HepG2 (cell line): ENCODE data around the gene RNU5B-1. TPM values are rescaled to one million over a fixed set of nuclear protein-coding genes. Genes with fewer than 3 reads are reported as not detected.

ENCODE experiments used
- ATAC-seq: fragments of 200-7000 bp; cut with Tn5 transposase; 3 replicates; pipeline ENCODE4 v1.9.1; 2020; ENCODE audit warnings: mild to moderate bottlenecking, moderate library complexity
- BruUV-seq: library from RNA; stranded (reverse); fragments of 400-500 nt; replicated peaks from 2 replicates; lab custom pipeline; 2021; lab: Mats Ljungman, UMichigan
- CTCF ChIA-PET: fragments of 300-600 bp; formaldehyde crosslinking; extraction: SDS; loops from one replicate; lab custom pipeline; 2021; ENCODE audit warnings: low total read pairs, inconsistent platforms, low intra/inter-chr PET ratio; lab: Yijun Ruan, JAX
- POLR2A ChIA-PET: fragments of 350-600 bp; sonication (Branson Sonifier 250); formaldehyde crosslinking; loops from one replicate; lab custom pipeline; 2020; ENCODE audit warnings: antibody characterized with exemption, inconsistent platforms; lab: Yijun Ruan, JAX
- DNase-seq: peaks from one replicate; pipeline ENCODE4 v3.0.0-alpha.2; 2015; ENCODE audit warnings: low spot score
- FAIRE-seq: peaks from 3 replicates; lab custom pipeline; 2011; peaks lifted over from hg19 to GRCh38; lab: Jason Lieb, UNC
- H2AFZ ChIP-seq: one replicate; pipeline ENCODE4 v1.6.1; 2011; ENCODE audit warnings: low read length, inconsistent platforms
- H3K27ac ChIP-seq: fragments of 300-600 bp; 3 replicates; pipeline ENCODE4 v1.8.0; 2011; ENCODE audit warnings: mixed run types, mild to moderate bottlenecking, mixed read lengths, low read length, inconsistent platforms; ENCODE audit not compliant: insufficient read depth; ENCODE audit errors: extremely low read length
- H3K27me3 ChIP-seq, 2 experiments: fragments of 200-600 bp in 1 of 2; 2 replicates in 1 of 2; 3 replicates in 1 of 2; pipeline versions ENCODE4 v1.6.0 to v1.8.0; 2011; ENCODE audit warnings: low read length in 2 of 2, mild to moderate bottlenecking in 2 of 2, moderate library complexity in 2 of 2, inconsistent platforms in 1 of 2; ENCODE audit not compliant: insufficient read depth in 2 of 2, control insufficient read depth in 1 of 2
- H3K36me3 ChIP-seq, 2 experiments: fragments of 200-600 bp in 1 of 2; replicated peaks in 1 of 2; 2 replicates in 1 of 2; 3 replicates in 1 of 2; pipeline versions ENCODE4 v1.5.1 to v1.8.0; 2011; ENCODE audit warnings: low read length in 2 of 2, inconsistent platforms in 1 of 2; ENCODE audit not compliant: insufficient read depth in 2 of 2, control insufficient read depth in 1 of 2
- H3K4me1 ChIP-seq: 2 replicates; pipeline ENCODE4 v1.5.1; 2012; ENCODE audit warnings: low read length, inconsistent platforms; ENCODE audit not compliant: insufficient read depth
- H3K4me2 ChIP-seq: 2 replicates; pipeline ENCODE4 v1.6.0; 2011; ENCODE audit warnings: low read depth, low read length, inconsistent platforms
- H3K4me3 ChIP-seq, 3 experiments: fragments of 200-600 bp in 1 of 3; sonication (generic), shearing (Covaris generic) in 1 of 3; replicated peaks in 1 of 3; 2 replicates each; pipeline ENCODE4 v1.5.1; 2011 to 2016; ENCODE audit warnings: low read length in 3 of 3, inconsistent platforms in 2 of 3, low read depth in 2 of 3, mild to moderate bottlenecking in 2 of 3, control low read depth in 1 of 3, mixed read lengths in 1 of 3; ENCODE audit not compliant: insufficient read depth in 1 of 3
- H3K79me2 ChIP-seq: one replicate; pipeline ENCODE4 v1.6.1; 2011; ENCODE audit warnings: low read length, inconsistent platforms; ENCODE audit not compliant: insufficient read depth
- H3K9ac ChIP-seq: 2 replicates; pipeline ENCODE4 v1.6.0; 2011; ENCODE audit warnings: mild to moderate bottlenecking, low read depth, low read length, inconsistent platforms; ENCODE audit not compliant: insufficient read depth
- H3K9me3 ChIP-seq: 2 replicates; pipeline ENCODE4 v1.5.1; 2012; ENCODE audit warnings: mild to moderate bottlenecking, low read length
- H4K20me1 ChIP-seq: 2 replicates; pipeline ENCODE4 v1.6.0; 2011; ENCODE audit warnings: inconsistent platforms, mild to moderate bottlenecking, low read length, moderate library complexity; ENCODE audit not compliant: insufficient read depth
- SP140L ChIP-seq: sonication (generic); formaldehyde crosslinking; IDR thresholded peaks from 2 replicates; pipeline ENCODE4 v1.4.0; 2020; ENCODE audit warnings: missing genetic modification reagents, borderline replicate concordance
- WGBS: methylation state at CpG from one replicate; pipeline ENCODE4 v1.1.6; 2017; ENCODE audit warnings: low lambda C conversion rate; 5-methylcytosine and 5-hydroxymethylcytosine counted together
- in situ Hi-C: cut with HindIII; loops from 2 replicates; pipeline ENCODE4 v1.10.0; 2017; ENCODE audit warnings: low pct_unique_long_range_greater_than_20kb; ENCODE audit not compliant: extremely low pct_ligation_motif_present
- intact Hi-C: fragments of 100-400 bp; cut with micrococcal nuclease; formaldehyde crosslinking; loops from one replicate; pipeline ENCODE4 v1.10.0; 2022; ENCODE audit not compliant: unreplicated experiment
- polyA plus RNA-seq, 8 experiments: library from polyadenylated mRNA; depleted of rRNA in 3 of 8; stranded (reverse) in 7 of 8; unstranded in 1 of 8; fragments of >200 nt; fragmentation: Illumina TruSeq in 4 of 8; extraction: Trizol in 4 of 8; gene quantifications; 2 replicates each; pipeline versions ENCODE4 v1.2.1 to v1.2.3, GENCODE V29; 2011 to 2016; ENCODE audit warnings: low read depth in 4 of 8, missing spikeins in 1 of 8, mixed read lengths in 1 of 8; ENCODE audit not compliant: insufficient read depth in 1 of 8
- total RNA-seq, 5 experiments: library from RNA; depleted of rRNA; stranded (reverse); fragments of >200 nt; fragmentation: Illumina TruSeq; extraction: Trizol; gene quantifications; 2 replicates each; pipeline ENCODE4 v1.2.3, GENCODE V29; 2016; ENCODE audit warnings: low read depth in 1 of 5
- TF ChIP-seq, protein P1 (sequence below): sonication (generic); formaldehyde crosslinking; IDR thresholded peaks from 2 replicates; pipeline ENCODE4 v1.5.1; 2020; ENCODE audit warnings: mild to moderate bottlenecking, missing genetic modification reagents, moderate library complexity
- TF ChIP-seq, protein P2 (sequence below): sonication (generic); formaldehyde crosslinking; IDR thresholded peaks from 2 replicates; pipeline ENCODE4 v1.4.0; 2020; ENCODE audit warnings: missing genetic modification reagents

RNU5B-1 gene
- total and polyA plus RNA-seq, 2 of the 13 experiments (the other 11 are each of a cell fraction or from before 2014, with no cell fraction given) = 1,646 TPM; not detected in 1

DNA sequence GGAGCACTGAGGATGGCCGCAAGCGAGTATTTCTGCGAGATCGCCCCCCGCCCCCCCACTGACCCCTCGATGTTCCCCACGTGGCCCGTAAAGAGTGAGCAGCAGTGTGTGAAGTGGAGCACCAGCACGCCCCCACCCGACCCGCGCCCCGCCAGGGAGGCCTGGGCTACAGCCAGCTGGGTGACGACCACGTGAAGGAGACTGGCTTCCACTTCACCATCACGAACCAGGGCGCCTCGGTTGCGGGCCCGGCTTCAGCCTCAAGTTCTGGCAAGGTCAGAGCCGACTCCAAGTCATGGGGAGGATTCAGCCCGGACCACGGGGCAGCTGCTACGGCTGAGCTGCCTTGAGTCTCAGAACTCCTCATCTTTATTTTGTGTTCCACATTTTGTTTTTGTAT lies 2.4 kb upstream of the RNU5B-1 start:
- FAIRE-seq = no peak
- Histone ChIP-seq H3K4me3 (no peak overlapping the region), H3K9ac (no peak overlapping the region), H3K27me3 (no peaks in the 10 kb centered on the region; a peak in 1 of 5 replicates), H2AFZ (no peak overlapping the region)
- intact Hi-C loops = no loop called here
- in situ Hi-C loops = no loop called here
- ChIA-PET CTCF (no interaction called here), POLR2A (interaction anchor here (1.2 to 3.0 kb wide), 2 partner anchors 10 to 116 kb away, joined by 3 to 92 read pairs; partner anchors contain the start of gene CLPX)
- no TSS peak for BruUV-seq
- TF ChIP-seq SP140L = no peak
- TF ChIP-seq, protein P1, sequence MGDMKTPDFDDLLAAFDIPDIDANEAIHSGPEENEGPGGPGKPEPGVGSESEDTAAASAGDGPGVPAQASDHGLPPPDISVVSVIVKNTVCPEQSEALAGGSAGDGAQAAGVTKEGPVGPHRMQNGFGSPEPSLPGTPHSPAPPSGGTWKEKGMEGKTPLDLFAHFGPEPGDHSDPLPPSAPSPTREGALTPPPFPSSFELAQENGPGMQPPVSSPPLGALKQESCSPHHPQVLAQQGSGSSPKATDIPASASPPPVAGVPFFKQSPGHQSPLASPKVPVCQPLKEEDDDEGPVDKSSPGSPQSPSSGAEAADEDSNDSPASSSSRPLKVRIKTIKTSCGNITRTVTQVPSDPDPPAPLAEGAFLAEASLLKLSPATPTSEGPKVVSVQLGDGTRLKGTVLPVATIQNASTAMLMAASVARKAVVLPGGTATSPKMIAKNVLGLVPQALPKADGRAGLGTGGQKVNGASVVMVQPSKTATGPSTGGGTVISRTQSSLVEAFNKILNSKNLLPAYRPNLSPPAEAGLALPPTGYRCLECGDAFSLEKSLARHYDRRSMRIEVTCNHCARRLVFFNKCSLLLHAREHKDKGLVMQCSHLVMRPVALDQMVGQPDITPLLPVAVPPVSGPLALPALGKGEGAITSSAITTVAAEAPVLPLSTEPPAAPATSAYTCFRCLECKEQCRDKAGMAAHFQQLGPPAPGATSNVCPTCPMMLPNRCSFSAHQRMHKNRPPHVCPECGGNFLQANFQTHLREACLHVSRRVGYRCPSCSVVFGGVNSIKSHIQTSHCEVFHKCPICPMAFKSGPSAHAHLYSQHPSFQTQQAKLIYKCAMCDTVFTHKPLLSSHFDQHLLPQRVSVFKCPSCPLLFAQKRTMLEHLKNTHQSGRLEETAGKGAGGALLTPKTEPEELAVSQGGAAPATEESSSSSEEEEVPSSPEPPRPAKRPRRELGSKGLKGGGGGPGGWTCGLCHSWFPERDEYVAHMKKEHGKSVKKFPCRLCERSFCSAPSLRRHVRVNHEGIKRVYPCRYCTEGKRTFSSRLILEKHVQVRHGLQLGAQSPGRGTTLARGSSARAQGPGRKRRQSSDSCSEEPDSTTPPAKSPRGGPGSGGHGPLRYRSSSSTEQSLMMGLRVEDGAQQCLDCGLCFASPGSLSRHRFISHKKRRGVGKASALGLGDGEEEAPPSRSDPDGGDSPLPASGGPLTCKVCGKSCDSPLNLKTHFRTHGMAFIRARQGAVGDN (CRISPR knock-in tag) = peak; percentile 9; the same call in 1 of the 2 replicates
- TF ChIP-seq, protein P2, sequence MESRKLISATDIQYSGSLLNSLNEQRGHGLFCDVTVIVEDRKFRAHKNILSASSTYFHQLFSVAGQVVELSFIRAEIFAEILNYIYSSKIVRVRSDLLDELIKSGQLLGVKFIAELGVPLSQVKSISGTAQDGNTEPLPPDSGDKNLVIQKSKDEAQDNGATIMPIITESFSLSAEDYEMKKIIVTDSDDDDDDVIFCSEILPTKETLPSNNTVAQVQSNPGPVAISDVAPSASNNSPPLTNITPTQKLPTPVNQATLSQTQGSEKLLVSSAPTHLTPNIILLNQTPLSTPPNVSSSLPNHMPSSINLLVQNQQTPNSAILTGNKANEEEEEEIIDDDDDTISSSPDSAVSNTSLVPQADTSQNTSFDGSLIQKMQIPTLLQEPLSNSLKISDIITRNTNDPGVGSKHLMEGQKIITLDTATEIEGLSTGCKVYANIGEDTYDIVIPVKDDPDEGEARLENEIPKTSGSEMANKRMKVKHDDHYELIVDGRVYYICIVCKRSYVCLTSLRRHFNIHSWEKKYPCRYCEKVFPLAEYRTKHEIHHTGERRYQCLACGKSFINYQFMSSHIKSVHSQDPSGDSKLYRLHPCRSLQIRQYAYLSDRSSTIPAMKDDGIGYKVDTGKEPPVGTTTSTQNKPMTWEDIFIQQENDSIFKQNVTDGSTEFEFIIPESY (CRISPR knock-in tag) = peak; percentile 51; the same call in 1 of the 2 replicates
- TF ChIP-seq, all 625 proteins: peak for 2
- ATAC-seq (no peak), DNase-seq (no peak)
- peaks cover 13% of the 10 kb centered on the region for H3K79me2 ChIP-seq
- no peak overlapping the region for H3K4me2 ChIP-seq
- no peaks in the 10 kb centered on the region for H4K20me1 ChIP-seq
- 87% methylated on average over 19 of the region's 24 CpGs for WGBS
- H3K4me1 ChIP-seq = peaks cover 58% of the 10 kb centered on the region
- H3K9me3 ChIP-seq = no peaks in the 10 kb centered on the region
- H3K36me3 ChIP-seq = no peaks in the 10 kb centered on the region
- no peak overlapping the region for H3K27ac ChIP-seq
